ENCODE measurements around the gene ARL8A. TPM values are rescaled to one million over a fixed set of nuclear protein-coding genes. Genes with fewer than 3 reads are reported as not detected.
"Not testable (repeated sequence)": the region's sequence is repeated elsewhere in the genome, so short reads cannot be mapped to it uniquely, and the experiment has no call there.

ARL8A gene
- total RNA-seq, 1 donor from 2014 or later = 12.5 TPM

DNA sequence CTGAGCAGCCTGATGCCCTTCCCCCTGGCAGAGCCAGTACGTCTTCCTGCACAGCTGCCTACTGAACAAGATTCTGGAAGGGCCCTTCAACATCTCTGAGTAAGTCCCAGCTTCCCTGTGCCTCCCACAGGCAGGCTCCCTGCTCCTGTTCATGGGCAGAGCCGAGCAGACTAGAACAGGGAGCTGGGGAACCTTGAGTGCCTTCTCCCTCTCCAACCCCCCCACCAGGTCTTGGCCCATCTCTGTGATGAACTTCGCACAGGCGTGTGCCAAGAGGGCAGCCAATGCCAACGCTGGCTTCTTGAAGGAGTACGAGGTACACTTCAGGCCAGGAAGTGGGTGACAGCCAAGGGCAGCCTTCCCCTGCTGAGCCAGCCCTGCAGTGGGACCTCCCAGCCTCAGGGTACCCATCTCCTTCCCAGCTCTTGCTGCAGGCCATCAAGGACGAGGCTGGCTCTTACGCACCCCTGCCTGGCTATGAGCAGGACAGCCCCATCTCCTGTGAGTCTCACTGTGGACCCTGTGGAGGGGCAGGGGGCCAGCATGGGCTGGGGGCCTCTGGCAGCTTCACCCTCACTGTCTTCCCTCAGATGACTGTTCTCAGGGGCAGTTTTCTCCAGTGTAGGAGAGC is 42.6 kb upstream of the ARL8A start:
- H3K4me3 ChIP-seq (ENCODE audit: low read length in 3 of 3) = no peak overlapping the region
- H3K36me3 ChIP-seq (ENCODE audit: control insufficient read depth in 3 of 3, insufficient read depth in 3 of 3, low read length in 3 of 3) = no peaks in the 10 kb centered on the region
- H3K9ac ChIP-seq (ENCODE audit: low read depth in 1 of 3, low read length in 3 of 3) = no peak overlapping the region
- no peaks in the 10 kb centered on the region for H3K9me3 ChIP-seq (ENCODE audit: control insufficient read depth in 3 of 3, low read length in 3 of 3)
- peaks cover 0 to 4% (median 0%) of the 10 kb centered on the region in 3 donors for H3K4me1 ChIP-seq (ENCODE audit: control insufficient read depth in 3 of 3, insufficient read depth in 3 of 3, low read length in 3 of 3)
- H3K27ac ChIP-seq (ENCODE audit: low read depth, low read length) = no peak overlapping the region
- H3K27me3 ChIP-seq (ENCODE audit: control insufficient read depth in 3 of 3, insufficient read depth in 3 of 3, low read length in 3 of 3) = peaks cover 3 to 22% (median 8%) of the 10 kb centered on the region in 3 donors

DNA sequence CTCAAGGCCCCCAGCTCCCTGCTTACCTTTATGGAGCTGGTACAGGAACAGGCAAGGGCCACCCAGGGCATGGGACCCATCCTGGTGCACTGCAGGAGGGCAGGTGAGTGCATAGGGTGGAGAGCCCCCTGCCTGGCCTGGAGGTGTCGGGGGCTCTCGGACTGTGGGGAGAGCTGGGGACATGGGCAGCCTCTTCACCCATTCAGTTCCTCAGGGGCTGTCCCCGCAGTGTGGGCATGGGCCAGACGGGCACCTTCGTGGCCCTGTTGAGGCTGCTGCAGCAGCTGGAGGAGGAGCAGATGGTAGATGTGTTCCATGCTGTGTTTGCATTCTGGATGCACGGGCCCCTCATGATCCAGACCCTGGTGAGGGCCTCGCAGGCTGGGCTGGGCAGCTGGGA is 41.8 kb upstream of the ARL8A start:
- Histone ChIP-seq H3K27me3 (ENCODE audit: control insufficient read depth in 3 of 3, insufficient read depth in 3 of 3, low read length in 3 of 3) (peaks cover 3 to 28% (median 13%) of the 10 kb centered on the region in 3 donors), H3K9me3 (ENCODE audit: control insufficient read depth in 3 of 3, low read length in 3 of 3) (no peaks in the 10 kb centered on the region), H3K27ac (ENCODE audit: low read depth, low read length) (no peak overlapping the region), H3K4me1 (ENCODE audit: control insufficient read depth in 3 of 3, insufficient read depth in 3 of 3, low read length in 3 of 3) (peaks cover 0 to 4% (median 0%) of the 10 kb centered on the region in 3 donors), H3K36me3 (ENCODE audit: control insufficient read depth in 3 of 3, insufficient read depth in 3 of 3, low read length in 3 of 3) (no peaks in the 10 kb centered on the region), H3K9ac (ENCODE audit: low read depth in 1 of 3, low read length in 3 of 3) (no peak overlapping the region), H3K4me3 (ENCODE audit: low read length in 3 of 3) (no peak overlapping the region)

DNA sequence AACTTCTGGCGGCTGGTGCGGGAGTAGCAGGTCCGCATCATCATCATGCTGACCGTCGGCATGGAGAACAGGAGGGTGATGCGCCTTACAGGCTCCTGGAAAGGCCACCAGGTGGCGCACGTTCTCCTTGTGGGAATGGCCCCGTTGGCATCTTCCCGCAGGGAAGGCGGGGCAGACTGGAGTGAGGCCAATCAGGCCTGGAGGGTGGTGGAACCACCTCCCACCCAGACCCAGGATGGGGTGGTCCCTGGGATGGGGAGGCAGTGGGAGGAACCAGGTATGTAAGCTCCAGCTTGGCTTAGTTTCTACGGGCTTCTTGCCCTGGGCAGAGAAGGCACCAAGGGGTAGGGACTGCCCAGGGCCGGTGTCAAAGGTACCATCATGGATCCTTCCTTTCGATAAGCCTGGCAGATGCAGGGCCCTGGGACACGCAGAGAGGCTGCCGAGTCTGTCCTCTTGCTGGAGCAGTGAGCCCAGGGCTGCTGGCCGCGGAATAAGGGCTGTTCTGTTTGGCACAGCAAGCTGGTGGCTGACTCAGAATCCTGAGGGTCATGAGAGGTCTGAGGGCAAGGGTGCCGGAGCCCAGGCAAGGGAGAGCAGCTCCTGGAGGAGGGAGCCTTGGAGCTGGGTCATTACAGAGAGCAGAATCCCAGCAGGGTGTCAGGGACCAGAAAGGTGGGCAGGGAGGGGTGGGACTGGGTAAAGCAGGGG is 40.4 kb upstream of the ARL8A start:
- H3K9ac ChIP-seq (ENCODE audit: low read depth in 1 of 3, low read length in 3 of 3) = no peak overlapping the region
- H3K9me3 ChIP-seq (ENCODE audit: control insufficient read depth in 3 of 3, low read length in 3 of 3) = no peaks in the 10 kb centered on the region
- no peak overlapping the region for H3K27ac ChIP-seq (ENCODE audit: low read depth, low read length)
- H3K36me3 ChIP-seq (ENCODE audit: control insufficient read depth in 3 of 3, insufficient read depth in 3 of 3, low read length in 3 of 3) = no peaks in the 10 kb centered on the region
- peaks cover 3 to 33% (median 13%) of the 10 kb centered on the region in 3 donors for H3K27me3 ChIP-seq (ENCODE audit: control insufficient read depth in 3 of 3, insufficient read depth in 3 of 3, low read length in 3 of 3)
- H3K4me1 ChIP-seq (ENCODE audit: control insufficient read depth in 3 of 3, insufficient read depth in 3 of 3, low read length in 3 of 3) = peaks cover 0 to 4% (median 0%) of the 10 kb centered on the region in 3 donors
- no peak overlapping the region for H3K4me3 ChIP-seq (ENCODE audit: low read length in 3 of 3)

DNA sequence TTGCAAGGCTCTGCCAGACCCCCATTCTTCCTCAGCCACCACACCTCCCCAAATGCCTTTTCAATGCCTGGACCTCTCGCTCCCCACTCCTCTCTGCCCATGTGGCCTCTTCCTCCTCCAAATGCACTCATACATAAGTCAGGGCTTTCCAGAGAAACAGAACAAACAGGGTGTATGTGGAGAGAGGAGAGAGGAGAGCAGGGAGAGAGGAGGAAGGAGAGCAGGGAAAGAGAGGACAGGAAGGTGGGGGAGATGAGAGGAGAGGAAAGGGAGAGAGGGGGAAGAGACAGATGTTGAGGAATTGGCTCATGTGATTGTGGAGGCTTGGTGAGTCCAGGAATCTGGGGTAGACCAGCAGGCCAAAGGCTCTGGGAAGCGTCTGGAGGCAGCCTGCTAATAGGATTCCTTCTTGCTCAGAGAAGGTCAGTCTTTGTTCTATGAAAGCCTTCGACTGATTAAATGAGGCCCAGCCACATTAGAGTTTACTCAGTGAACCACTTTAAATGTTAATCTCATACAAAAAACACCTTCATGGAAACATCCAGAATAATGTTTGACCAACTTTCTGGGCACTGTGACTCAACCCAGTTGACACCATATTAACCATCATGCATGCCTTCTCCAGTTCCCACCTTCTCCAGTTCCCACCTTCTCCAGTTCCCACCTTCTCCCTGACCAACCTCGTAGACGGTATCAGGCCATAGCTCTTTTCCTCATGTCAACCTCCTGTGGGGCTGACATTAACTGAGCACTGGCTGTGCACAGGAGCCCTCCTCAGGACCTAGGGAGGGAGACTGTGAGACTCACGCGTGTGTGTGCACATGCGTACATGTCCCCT is 37.7 kb upstream of the ARL8A start:
- H3K9ac ChIP-seq (ENCODE audit: low read depth in 1 of 3, low read length in 3 of 3) = no peak overlapping the region
- H3K27me3 ChIP-seq (ENCODE audit: control insufficient read depth in 3 of 3, insufficient read depth in 3 of 3, low read length in 3 of 3) = peaks cover 3 to 37% (median 13%) of the 10 kb centered on the region in 3 donors
- no peaks in the 10 kb centered on the region for H3K9me3 ChIP-seq (ENCODE audit: control insufficient read depth in 3 of 3, low read length in 3 of 3)
- no peaks in the 10 kb centered on the region for H3K36me3 ChIP-seq (ENCODE audit: control insufficient read depth in 3 of 3, insufficient read depth in 3 of 3, low read length in 3 of 3)
- no peak overlapping the region for H3K4me3 ChIP-seq (ENCODE audit: low read length in 3 of 3)
- H3K4me1 ChIP-seq (ENCODE audit: control insufficient read depth in 3 of 3, insufficient read depth in 3 of 3, low read length in 3 of 3) = peaks cover 0 to 4% (median 0%) of the 10 kb centered on the region in 3 donors
- no peak overlapping the region for H3K27ac ChIP-seq (ENCODE audit: low read depth, low read length)

DNA sequence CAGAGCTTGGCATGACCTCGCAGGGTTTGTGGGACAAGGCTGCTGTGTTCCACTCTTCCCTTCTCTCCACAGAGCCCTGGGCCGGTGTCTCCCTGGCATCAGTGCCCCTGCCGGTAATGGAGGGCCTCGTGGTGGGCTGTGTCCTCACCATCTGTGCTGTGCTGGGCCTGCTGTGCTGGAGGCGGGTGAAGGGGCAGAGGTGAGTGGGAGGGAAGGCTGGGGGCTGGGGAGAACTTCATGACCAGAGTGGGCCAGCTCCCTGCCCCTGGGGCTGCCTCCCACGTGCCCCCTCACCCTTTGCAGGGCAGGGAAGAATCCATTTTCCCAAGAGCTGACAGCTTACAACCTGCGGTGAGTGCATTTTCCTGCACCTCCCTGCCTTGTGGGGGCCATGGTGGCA is 37.0 kb upstream of the ARL8A start:
- no peak overlapping the region for H3K27ac ChIP-seq (ENCODE audit: low read depth, low read length)
- H3K4me3 ChIP-seq (ENCODE audit: low read length in 3 of 3) = no peak overlapping the region
- no peaks in the 10 kb centered on the region for H3K36me3 ChIP-seq (ENCODE audit: control insufficient read depth in 3 of 3, insufficient read depth in 3 of 3, low read length in 3 of 3)
- no peak overlapping the region for H3K9ac ChIP-seq (ENCODE audit: low read depth in 1 of 3, low read length in 3 of 3)
- peaks cover 0 to 4% (median 0%) of the 10 kb centered on the region in 3 donors for H3K4me1 ChIP-seq (ENCODE audit: control insufficient read depth in 3 of 3, insufficient read depth in 3 of 3, low read length in 3 of 3)
- no peaks in the 10 kb centered on the region for H3K9me3 ChIP-seq (ENCODE audit: control insufficient read depth in 3 of 3, low read length in 3 of 3)
- peaks cover 3 to 37% (median 13%) of the 10 kb centered on the region in 3 donors for H3K27me3 ChIP-seq (ENCODE audit: control insufficient read depth in 3 of 3, insufficient read depth in 3 of 3, low read length in 3 of 3)

DNA sequence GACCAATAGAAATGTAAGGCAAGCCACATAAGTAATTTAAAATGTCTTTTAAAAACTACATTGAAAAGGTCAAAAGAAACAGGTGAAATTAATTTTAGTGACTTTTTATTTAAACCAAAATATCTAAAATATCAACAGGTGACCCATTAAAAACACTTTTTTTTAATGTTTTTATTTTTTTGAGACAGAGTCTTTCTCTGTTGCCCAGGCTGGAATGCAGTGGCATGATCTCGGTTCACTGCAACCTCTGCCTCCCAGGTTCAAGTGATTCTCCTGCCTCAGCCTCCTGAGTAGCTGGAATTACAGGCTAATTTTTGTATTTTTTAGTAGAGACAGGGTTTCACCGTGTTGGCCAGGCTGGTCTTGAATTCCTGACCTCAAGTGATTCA is 36.2 kb upstream of the ARL8A start:
- not testable (repeated sequence) for H3K9me3 ChIP-seq (ENCODE audit: control insufficient read depth in 3 of 3, low read length in 3 of 3); H3K36me3 ChIP-seq (ENCODE audit: control insufficient read depth in 3 of 3, insufficient read depth in 3 of 3, low read length in 3 of 3); H3K9ac ChIP-seq (ENCODE audit: low read depth in 1 of 3, low read length in 3 of 3); H3K4me1 ChIP-seq (ENCODE audit: control insufficient read depth in 3 of 3, insufficient read depth in 3 of 3, low read length in 3 of 3); H3K27ac ChIP-seq (ENCODE audit: low read depth, low read length); H3K4me3 ChIP-seq (ENCODE audit: low read length in 3 of 3)
- peaks cover 3 to 35% (median 13%) of the 10 kb centered on the region in 3 donors for H3K27me3 ChIP-seq (ENCODE audit: control insufficient read depth in 3 of 3, insufficient read depth in 3 of 3, low read length in 3 of 3)

DNA sequence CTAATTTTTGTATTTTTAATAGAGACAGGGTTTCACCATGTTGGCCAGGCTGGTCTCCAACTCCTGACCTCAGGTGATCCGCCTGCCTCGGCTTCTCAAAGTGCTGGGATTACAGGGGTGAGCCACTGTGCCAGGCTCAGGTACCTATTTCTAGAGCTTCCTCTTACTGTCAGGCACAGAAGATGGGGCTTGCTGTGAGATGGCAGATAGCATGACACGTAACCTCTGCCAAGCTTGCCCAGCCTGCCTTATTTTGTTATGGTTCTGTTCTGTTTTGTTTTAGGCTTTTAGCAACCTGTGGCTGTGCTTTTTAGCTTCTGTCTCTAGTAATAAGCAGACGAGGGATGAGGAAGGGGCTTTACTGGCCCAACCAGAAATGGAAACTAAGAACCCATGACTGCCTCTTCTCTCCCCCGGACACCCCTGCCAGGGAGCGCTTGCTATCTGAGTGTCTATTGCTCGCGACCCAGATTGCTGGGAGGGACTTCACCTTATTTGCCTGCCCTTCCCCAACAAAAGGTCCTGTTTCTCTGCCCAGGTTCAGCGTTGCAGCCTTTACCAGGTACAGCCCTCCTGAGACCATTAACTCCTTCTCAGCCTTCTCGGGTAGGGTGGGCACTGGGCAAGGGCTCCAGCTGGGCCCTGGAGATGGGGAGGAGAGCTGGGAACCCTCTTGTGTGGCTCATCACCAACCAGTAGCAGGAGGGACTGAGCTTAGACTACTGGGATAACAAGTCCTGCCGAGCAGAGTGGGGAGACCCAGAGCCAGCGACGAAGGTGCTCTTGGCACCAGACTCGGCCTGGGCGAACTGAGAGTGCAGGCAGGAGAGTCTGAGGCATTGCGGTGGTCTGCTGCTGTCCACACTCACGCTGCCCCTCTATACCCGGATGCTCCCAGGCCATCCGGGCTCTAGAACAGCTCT is 35.6 kb upstream of the ARL8A start:
- Histone ChIP-seq H3K27ac (ENCODE audit: low read depth, low read length) (no peak overlapping the region), H3K4me3 (ENCODE audit: low read length in 3 of 3) (no peak overlapping the region), H3K9me3 (ENCODE audit: control insufficient read depth in 3 of 3, low read length in 3 of 3) (no peaks in the 10 kb centered on the region), H3K27me3 (ENCODE audit: control insufficient read depth in 3 of 3, insufficient read depth in 3 of 3, low read length in 3 of 3) (peaks cover 3 to 31% (median 9%) of the 10 kb centered on the region in 3 donors), H3K36me3 (ENCODE audit: control insufficient read depth in 3 of 3, insufficient read depth in 3 of 3, low read length in 3 of 3) (no peaks in the 10 kb centered on the region), H3K4me1 (ENCODE audit: control insufficient read depth in 3 of 3, insufficient read depth in 3 of 3, low read length in 3 of 3) (peaks cover 0 to 4% (median 0%) of the 10 kb centered on the region in 3 donors), H3K9ac (ENCODE audit: low read depth in 1 of 3, low read length in 3 of 3) (no peak overlapping the region)

DNA sequence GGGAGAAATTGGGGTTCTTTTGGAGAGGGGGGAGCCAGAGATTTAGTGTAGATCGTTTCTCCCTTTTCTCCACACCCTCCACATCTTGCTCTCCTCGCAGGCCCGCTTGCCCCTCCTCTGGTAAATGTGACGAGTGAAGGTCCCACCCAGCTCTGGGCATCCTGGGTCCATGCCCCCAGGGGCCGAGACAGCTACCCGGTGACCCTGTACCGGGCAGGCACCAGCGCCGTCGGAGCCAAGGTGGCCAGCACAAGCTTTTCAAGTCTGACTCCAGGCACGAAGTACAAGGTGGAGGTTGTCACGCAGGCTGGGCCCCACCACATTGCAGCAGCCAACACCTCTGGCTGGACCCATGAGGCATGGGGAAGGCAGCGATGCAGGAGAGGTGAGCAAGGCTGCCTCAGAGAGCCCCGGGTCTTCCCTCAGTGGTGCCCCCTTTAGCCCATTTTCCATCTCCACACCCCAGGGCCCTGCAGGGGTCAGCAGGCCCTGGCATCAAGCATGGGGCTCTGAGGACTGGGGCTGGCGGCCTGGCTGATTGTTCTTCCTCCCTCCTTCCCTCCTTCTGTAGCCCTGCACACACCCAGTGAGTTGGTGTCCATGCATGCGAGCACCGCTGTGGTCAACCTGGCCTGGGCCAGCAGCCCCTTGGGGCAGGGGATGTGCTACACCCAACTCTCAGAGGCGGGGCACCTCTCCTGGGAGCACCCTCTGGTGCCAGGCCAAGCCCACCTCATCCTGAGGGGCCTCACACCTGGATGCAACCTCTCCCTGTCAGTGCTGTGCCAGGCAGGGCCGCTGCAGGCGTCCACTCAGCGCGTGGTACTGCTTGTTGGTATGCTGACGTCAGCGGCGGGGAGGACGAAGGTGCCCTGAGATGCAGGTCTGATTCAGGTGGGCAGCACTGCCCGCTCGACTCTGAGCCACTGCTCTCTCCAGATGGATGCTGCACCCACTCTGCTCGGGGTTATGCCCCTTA is 32.7 kb upstream of the ARL8A start:
- H3K9ac ChIP-seq (ENCODE audit: low read depth in 1 of 3, low read length in 3 of 3) = no peak overlapping the region
- H3K36me3 ChIP-seq (ENCODE audit: control insufficient read depth in 3 of 3, insufficient read depth in 3 of 3, low read length in 3 of 3) = no peaks in the 10 kb centered on the region
- H3K27me3 ChIP-seq (ENCODE audit: control insufficient read depth in 3 of 3, insufficient read depth in 3 of 3, low read length in 3 of 3) = peaks cover 0 to 18% (median 5%) of the 10 kb centered on the region in 3 donors
- H3K4me3 ChIP-seq (ENCODE audit: low read length in 3 of 3) = no peak overlapping the region
- no peaks in the 10 kb centered on the region for H3K9me3 ChIP-seq (ENCODE audit: control insufficient read depth in 3 of 3, low read length in 3 of 3)
- no peaks in the 10 kb centered on the region for H3K4me1 ChIP-seq (ENCODE audit: control insufficient read depth in 3 of 3, insufficient read depth in 3 of 3, low read length in 3 of 3)
- H3K27ac ChIP-seq (ENCODE audit: low read depth, low read length) = no peak overlapping the region

Data from skeletal muscle tissue (tissue), 4 donors.